Endothelial cell of umbilical vein (primary cell): ENCODE data around the gene ZNF560.

Source experiments
- EZH2 ChIP-seq: IDR thresholded peaks from 2 replicates; pipeline ENCODE4 v1.6.1; 2012; ENCODE audit warnings: borderline replicate concordance, low read depth, mild to moderate bottlenecking, moderate library complexity, low read length, inconsistent platforms; ENCODE audit not compliant: severe bottlenecking
- GATA2 ChIP-seq: IDR thresholded peaks from 2 replicates; pipeline ENCODE4 v1.7.0; 2011; ENCODE audit warnings: low read depth, mild to moderate bottlenecking, moderate library complexity, mixed read lengths, low read length; ENCODE audit not compliant: insufficient read length, insufficient read depth
- JUN ChIP-seq: IDR thresholded peaks from 2 replicates; pipeline ENCODE4 v1.6.1; 2011; ENCODE audit warnings: borderline replicate concordance, low read depth; ENCODE audit not compliant: insufficient read length, insufficient read depth
- TF ChIP-seq, protein P1 (sequence below), 2 donors: IDR thresholded peaks; 1 replicate in 1 of 2; 2 replicates in 1 of 2; pipeline ENCODE4 v1.5.1; 2011; ENCODE audit warnings: low read length in 2 of 2, mild to moderate bottlenecking in 2 of 2, moderate library complexity in 2 of 2, control low read depth in 1 of 2, inconsistent platforms in 1 of 2, low read depth in 1 of 2; ENCODE audit not compliant: insufficient read depth in 1 of 2; ENCODE audit errors: extremely low read depth in 1 of 2
- TF ChIP-seq, protein P2 (sequence below): IDR thresholded peaks from 2 replicates; pipeline ENCODE4 v1.6.1; 2011; ENCODE audit not compliant: insufficient read depth, insufficient read length

DNA sequence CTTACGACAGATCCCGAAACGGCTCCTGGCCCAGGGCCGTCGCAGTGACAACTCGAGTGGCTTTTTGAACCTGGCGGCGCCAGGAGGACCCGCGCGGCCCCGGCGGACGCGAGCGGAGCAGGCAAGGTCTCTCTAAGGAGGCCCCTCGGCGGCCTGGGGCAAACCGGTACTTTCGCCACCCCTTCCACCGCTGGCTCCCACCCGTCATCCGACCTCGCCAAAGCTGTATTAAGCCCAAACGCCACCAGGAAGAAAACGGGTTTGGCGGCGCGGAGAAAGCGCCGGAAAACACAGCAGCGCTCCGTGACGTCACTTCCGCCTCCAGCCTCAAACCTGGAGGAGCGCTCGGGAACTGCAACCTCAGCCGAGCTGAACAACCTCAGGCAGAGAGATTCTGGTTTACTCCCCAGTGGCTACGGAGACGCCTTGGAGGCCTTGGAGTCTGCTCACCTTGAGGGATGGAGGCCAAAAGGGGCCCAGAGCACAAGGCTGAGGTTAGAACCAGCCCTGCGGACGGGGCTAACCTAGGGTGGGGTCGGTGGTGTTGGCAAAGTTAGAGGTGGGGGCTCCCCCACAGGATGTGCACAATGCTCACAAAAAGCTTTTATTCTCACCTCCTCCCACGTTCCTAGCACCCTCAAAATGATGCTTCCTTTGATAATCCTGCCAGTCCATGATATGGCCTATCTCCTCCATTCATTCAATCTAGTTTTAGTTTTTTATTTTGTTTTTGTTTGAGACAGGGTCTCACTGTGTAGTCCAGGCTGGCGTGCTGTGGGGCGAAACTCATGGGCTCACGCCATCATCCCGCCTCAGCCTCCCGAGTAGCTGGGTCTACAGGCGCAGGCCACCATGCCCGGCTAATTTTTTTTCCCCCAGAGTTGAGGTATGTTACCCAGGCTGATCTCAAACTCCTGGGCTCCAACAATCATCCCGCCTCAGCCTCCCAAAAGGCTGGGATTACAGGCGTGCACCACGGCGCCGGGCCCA, 62.8 kb downstream of the ZNF560 start, which contains the start of gene ZNF266:
- TF ChIP-seq, protein P1, sequence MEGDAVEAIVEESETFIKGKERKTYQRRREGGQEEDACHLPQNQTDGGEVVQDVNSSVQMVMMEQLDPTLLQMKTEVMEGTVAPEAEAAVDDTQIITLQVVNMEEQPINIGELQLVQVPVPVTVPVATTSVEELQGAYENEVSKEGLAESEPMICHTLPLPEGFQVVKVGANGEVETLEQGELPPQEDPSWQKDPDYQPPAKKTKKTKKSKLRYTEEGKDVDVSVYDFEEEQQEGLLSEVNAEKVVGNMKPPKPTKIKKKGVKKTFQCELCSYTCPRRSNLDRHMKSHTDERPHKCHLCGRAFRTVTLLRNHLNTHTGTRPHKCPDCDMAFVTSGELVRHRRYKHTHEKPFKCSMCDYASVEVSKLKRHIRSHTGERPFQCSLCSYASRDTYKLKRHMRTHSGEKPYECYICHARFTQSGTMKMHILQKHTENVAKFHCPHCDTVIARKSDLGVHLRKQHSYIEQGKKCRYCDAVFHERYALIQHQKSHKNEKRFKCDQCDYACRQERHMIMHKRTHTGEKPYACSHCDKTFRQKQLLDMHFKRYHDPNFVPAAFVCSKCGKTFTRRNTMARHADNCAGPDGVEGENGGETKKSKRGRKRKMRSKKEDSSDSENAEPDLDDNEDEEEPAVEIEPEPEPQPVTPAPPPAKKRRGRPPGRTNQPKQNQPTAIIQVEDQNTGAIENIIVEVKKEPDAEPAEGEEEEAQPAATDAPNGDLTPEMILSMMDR (IDR thresholded peaks at IDR 0.05; ENCODE audit: extremely low read depth in 1 of 2, insufficient read depth in 1 of 2, low read depth in 1 of 2, low read length in 2 of 2) = peak; percentile 57 to 81
- no peak for TF ChIP-seq GATA2
- TF ChIP-seq EZH2 = no peak
- TF ChIP-seq, protein P2, sequence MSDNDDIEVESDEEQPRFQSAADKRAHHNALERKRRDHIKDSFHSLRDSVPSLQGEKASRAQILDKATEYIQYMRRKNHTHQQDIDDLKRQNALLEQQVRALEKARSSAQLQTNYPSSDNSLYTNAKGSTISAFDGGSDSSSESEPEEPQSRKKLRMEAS = no peak
- TF ChIP-seq JUN = peak; percentile 21
